K562 (cell line): ENCODE measurements around the gene GOLGA8S. TPM values are rescaled to one million over a fixed set of nuclear protein-coding genes. Genes with fewer than 3 reads are reported as not detected.
A peak's percentile ranks its signal among the peaks of the same experiment; 100 is the strongest.
"Not testable (repeated sequence)": the region's sequence is repeated elsewhere in the genome, so short reads cannot be mapped to it uniquely, and the experiment has no call there.

Experiments used
- ATAC-seq: fragments of 200-7000 bp; cut with Tn5 transposase; 3 replicates; pipeline ENCODE4 v1.9.1; 2020; ENCODE audit warnings: moderate library complexity
- BruUV-seq: library from RNA; stranded (reverse); fragments of 400-500 nt; replicated peaks from 2 replicates; lab custom pipeline; 2021; lab: Mats Ljungman, UMichigan
- CTCF ChIA-PET: fragments of 300-600 bp; formaldehyde crosslinking; extraction: SDS; loops from one replicate; lab custom pipeline; 2021; ENCODE audit warnings: low intra/inter-chr PET ratio; lab: Yijun Ruan, JAX
- POLR2A ChIA-PET: fragments of 300-600, 350-650 bp; sonication (Branson Sonifier 250); formaldehyde crosslinking; extraction: SDS; loops from one replicate; lab custom pipeline; 2021; ENCODE audit warnings: antibody characterized with exemption, inconsistent platforms; lab: Yijun Ruan, JAX
- DNase-seq, 4 experiments: peaks; one replicate each; pipeline versions ENCODE4 v3.0.0 to v3.0.0-alpha.2; 2011 to 2018; ENCODE audit warnings: low spot score in 3 of 4, mixed read lengths in 3 of 4; ENCODE audit errors: extremely low read depth in 1 of 4
- FAIRE-seq: peaks from 2 replicates; lab custom pipeline; 2011; peaks lifted over from hg19 to GRCh38; lab: Jason Lieb, UNC
- H2AFZ ChIP-seq: 2 replicates; pipeline ENCODE4 v1.6.0; 2011; ENCODE audit warnings: low read depth, low read length, control low read depth, inconsistent platforms
- H3K27ac ChIP-seq: fragments of 200-600 bp; 3 replicates; pipeline ENCODE4 v1.8.0; 2011; ENCODE audit warnings: low read depth, mild to moderate bottlenecking, control low read depth, inconsistent platforms, low read length, moderate library complexity, mixed read lengths; ENCODE audit errors: extremely low read depth
- H3K27me3 ChIP-seq, 2 experiments: fragments of 300-600 bp in 1 of 2; 2 replicates in 1 of 2; 3 replicates in 1 of 2; pipeline versions ENCODE4 v1.6.0 to v1.8.0; 2011; ENCODE audit warnings: inconsistent platforms in 2 of 2, low read length in 2 of 2, mild to moderate bottlenecking in 1 of 2, mixed read lengths in 1 of 2, moderate library complexity in 1 of 2; ENCODE audit not compliant: control insufficient read depth in 2 of 2, insufficient read depth in 2 of 2
- H3K36me3 ChIP-seq: fragments of 300-600 bp; 3 replicates; pipeline ENCODE4 v1.8.0; 2011; ENCODE audit warnings: mild to moderate bottlenecking, low read length, inconsistent platforms; ENCODE audit not compliant: control insufficient read depth, insufficient read depth
- H3K4me1 ChIP-seq, 2 experiments: fragments of 200-600 bp in 1 of 2; replicated peaks in 1 of 2; 2 replicates in 1 of 2; 3 replicates in 1 of 2; pipeline versions ENCODE4 v1.5.1 to v1.8.0; 2011; ENCODE audit warnings: inconsistent platforms in 2 of 2, low read length in 2 of 2, mild to moderate bottlenecking in 1 of 2, mixed read lengths in 1 of 2, moderate library complexity in 1 of 2; ENCODE audit not compliant: control insufficient read depth in 2 of 2, insufficient read depth in 2 of 2
- H3K4me2 ChIP-seq: 2 replicates; pipeline ENCODE4 v1.6.1; 2011; ENCODE audit warnings: low read length, control low read depth, inconsistent platforms, mixed read lengths; ENCODE audit not compliant: insufficient read depth
- H3K4me3 ChIP-seq: fragments of 200-600 bp; sonication (generic), shearing (Covaris generic); 2 replicates; pipeline ENCODE4 v1.5.1; 2016; ENCODE audit warnings: control low read depth, inconsistent platforms
- H3K79me2 ChIP-seq: fragments of 200-600 bp; 3 replicates; pipeline ENCODE4 v1.8.0; 2011; ENCODE audit warnings: low read length, inconsistent platforms; ENCODE audit not compliant: control insufficient read depth, insufficient read depth
- H3K9ac ChIP-seq, 2 experiments: 2 replicates each; pipeline versions ENCODE4 v1.6.0 to v1.6.1; 2011; ENCODE audit warnings: low read depth in 2 of 2, low read length in 2 of 2, control low read depth in 1 of 2, inconsistent platforms in 1 of 2, mild to moderate bottlenecking in 1 of 2, mixed read lengths in 1 of 2; ENCODE audit not compliant: insufficient read depth in 1 of 2
- H3K9me1 ChIP-seq: one replicate; pipeline ENCODE4 v1.6.0; 2011; ENCODE audit warnings: inconsistent platforms, mild to moderate bottlenecking, low read length, moderate library complexity; ENCODE audit not compliant: control insufficient read depth, insufficient read depth
- H3K9me3 ChIP-seq: replicated peaks from 2 replicates; pipeline ENCODE4 v1.5.1; 2011; ENCODE audit warnings: low read depth, low read length, inconsistent platforms; ENCODE audit not compliant: control insufficient read depth, insufficient read depth
- H4K20me1 ChIP-seq: replicated peaks from 2 replicates; pipeline ENCODE4 v1.6.1; 2011; ENCODE audit warnings: low read length, inconsistent platforms, mixed read lengths; ENCODE audit not compliant: control insufficient read depth, insufficient read depth
- EP300 ChIP-seq: IDR thresholded peaks from 2 replicates; pipeline ENCODE4 v1.6.1; 2012; ENCODE audit warnings: low read length, improper control_type of control experiment
- HDAC6 ChIP-seq: IDR thresholded peaks from 2 replicates; pipeline ENCODE4 v1.6.1; 2012; ENCODE audit warnings: low read depth, mild to moderate bottlenecking, control low read depth, inconsistent platforms, low read length, moderate library complexity
- MECOM ChIP-seq: fragments of 250-450 bp; sonication (Bioruptor Pico); IDR thresholded peaks from 2 replicates; pipeline ENCODE4 v1.8.0; 2022; ENCODE audit warnings: inconsistent platforms
- MEF2A ChIP-seq: IDR thresholded peaks from 2 replicates; pipeline ENCODE4 v1.6.1; 2011; ENCODE audit warnings: low read depth, mild to moderate bottlenecking, low read length, moderate library complexity; ENCODE audit not compliant: control insufficient read depth
- MTF1 ChIP-seq: fragments of 250-450 bp; sonication (Bioruptor Pico); IDR thresholded peaks from 2 replicates; pipeline ENCODE4 v1.9.0; 2021; ENCODE audit warnings: moderate library complexity, mild to moderate bottlenecking, inconsistent platforms, borderline replicate concordance
- POLR3G ChIP-seq: IDR thresholded peaks from 2 replicates; pipeline ENCODE4 v1.6.1; 2011; ENCODE audit not compliant: insufficient read length, insufficient replicate concordance; ENCODE audit errors: extremely low read depth
- RAD21 ChIP-seq, 2 experiments: fragments of 250-450 bp in 1 of 2; fragments of 450-650 bp in 1 of 2; sonication (Bioruptor Pico) in 1 of 2; formaldehyde crosslinking in 1 of 2; IDR thresholded peaks in 1 of 2; conservative IDR thresholded peaks in 1 of 2; 2 replicates each; pipeline versions ENCODE4 v1.4.0 to v1.8.0; 2020 to 2022; ENCODE audit warnings: mild to moderate bottlenecking in 2 of 2, moderate library complexity in 1 of 2
- SIN3B ChIP-seq: fragments of 450-650 bp; IDR thresholded peaks from 2 replicates; pipeline ENCODE4 v1.6.1; 2017; ENCODE audit warnings: low read depth, mild to moderate bottlenecking, moderate library complexity
- XRCC5 ChIP-seq: fragments of 200-400 bp; formaldehyde crosslinking; IDR thresholded peaks from 2 replicates; pipeline ENCODE4 v1.6.1; 2017; ENCODE audit warnings: low read depth, mild to moderate bottlenecking, low read length
- ZNF124 ChIP-seq: sonication (generic); formaldehyde crosslinking; IDR thresholded peaks from 2 replicates; pipeline ENCODE4 v1.8.1; 2022; ENCODE audit warnings: missing genetic modification reagents
- ZNF239 ChIP-seq: fragments of 250-450 bp; sonication (Bioruptor Pico); IDR thresholded peaks from 2 replicates; pipeline ENCODE4 v1.4.0; 2020; ENCODE audit warnings: mild to moderate bottlenecking
- WGBS: fragments of 100-300 bp; shearing (Covaris generic); methylation state at CpG from one replicate; pipeline ENCODE4 v1.1.6; 2016; ENCODE audit warnings: low coverage, mixed read lengths; ENCODE audit not compliant: insufficient coverage; ENCODE audit errors: missing lambda C conversion rate; 5-methylcytosine and 5-hydroxymethylcytosine counted together
- in situ Hi-C: fragments of 300-500 bp; cut with MboI; formaldehyde crosslinking; loops from 4 replicates; pipeline ENCODE4 v1.15.0; 2018; ENCODE audit warnings: inconsistent platforms, mixed read lengths
- intact Hi-C: fragments of 100-400 bp; cut with micrococcal nuclease; formaldehyde crosslinking; loops from 2 replicates; pipeline ENCODE4 v1.14.2; 2022
- polyA plus RNA-seq, 8 experiments: library from polyadenylated mRNA; depleted of rRNA in 4 of 8; stranded (reverse) in 5 of 8; unstranded in 3 of 8; fragments of >200 nt; fragmentation: Nextera tagmentation in 2 of 8; fragmentation: Illumina TruSeq in 1 of 8; extraction: Ambion mirVana in 2 of 8; extraction: Trizol in 1 of 8; gene quantifications; 2 replicates each; pipeline versions ENCODE4 v1.2.1 to v1.2.3, GENCODE V29; 2011 to 2014; ENCODE audit warnings: inconsistent platforms in 1 of 8, missing spikeins in 1 of 8
- total RNA-seq, 7 experiments: library from RNA; depleted of rRNA in 6 of 7; stranded (reverse); fragments of >200 nt in 6 of 7; fragmentation: Illumina TruSeq in 2 of 7; extraction: Trizol in 2 of 7; gene quantifications; 2 replicates each; pipeline versions ENCODE4 v1.2.1 to v1.2.3, GENCODE V29; 2011 to 2021; ENCODE audit warnings: low replicate concordance in 1 of 7
- TF ChIP-seq, protein P1 (sequence below): sonication (generic); formaldehyde crosslinking; IDR thresholded peaks from 2 replicates; pipeline ENCODE4 v1.8.0; 2023; ENCODE audit warnings: mild to moderate bottlenecking, missing genetic modification reagents

The GOLGA8S gene
- total and polyA plus RNA-seq, 9 of the 15 experiments (the other 6 are each of a cell fraction or from before 2014, with no cell fraction given), result 0.01 TPM; not detected in 7

DNA sequence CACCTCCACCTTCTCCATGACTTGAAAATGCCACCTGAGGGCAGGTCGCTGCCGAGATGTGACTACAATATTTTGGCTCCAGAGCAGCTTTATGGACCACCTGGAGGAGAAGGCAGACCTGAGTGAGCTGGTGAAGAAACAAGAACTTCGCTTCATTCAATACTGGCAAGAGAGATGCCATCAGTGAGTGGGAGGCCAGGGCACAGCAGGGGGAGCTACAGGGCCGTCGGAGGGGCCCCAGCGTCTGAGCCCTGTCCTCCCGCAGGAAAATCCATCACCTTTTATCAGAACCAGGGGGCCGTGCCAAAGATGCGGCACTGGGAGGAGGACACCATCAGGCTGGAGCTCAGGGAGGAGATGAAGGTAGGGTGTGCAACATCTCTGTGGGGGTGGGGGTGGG, 9.7 kb downstream of the GOLGA8S start:
- H3K36me3 ChIP-seq, H3K27ac ChIP-seq, ATAC-seq, intact Hi-C loops, H4K20me1 ChIP-seq, H3K79me2 ChIP-seq, DNase-seq, in situ Hi-C loops, H3K9me1 ChIP-seq, FAIRE-seq, BruUV-seq, H3K4me3 ChIP-seq, CTCF ChIA-PET, H3K27me3 ChIP-seq, H3K4me1 ChIP-seq, H3K9me3 ChIP-seq, H2AFZ ChIP-seq, POLR2A ChIA-PET, H3K4me2 ChIP-seq, H3K9ac ChIP-seq: not testable (repeated sequence)
- peak in 1 of 2 experiments; percentile 55; a peak in 3 of 4 replicates for TF ChIP-seq RAD21 (CRISPR knock-in tag; conservative IDR thresholded peaks at IDR 0.05 in 1 of 2, IDR thresholded peaks at IDR 0.05 in 1 of 2)
- 5% methylated on average over 4 of the region's 9 CpGs for WGBS

DNA sequence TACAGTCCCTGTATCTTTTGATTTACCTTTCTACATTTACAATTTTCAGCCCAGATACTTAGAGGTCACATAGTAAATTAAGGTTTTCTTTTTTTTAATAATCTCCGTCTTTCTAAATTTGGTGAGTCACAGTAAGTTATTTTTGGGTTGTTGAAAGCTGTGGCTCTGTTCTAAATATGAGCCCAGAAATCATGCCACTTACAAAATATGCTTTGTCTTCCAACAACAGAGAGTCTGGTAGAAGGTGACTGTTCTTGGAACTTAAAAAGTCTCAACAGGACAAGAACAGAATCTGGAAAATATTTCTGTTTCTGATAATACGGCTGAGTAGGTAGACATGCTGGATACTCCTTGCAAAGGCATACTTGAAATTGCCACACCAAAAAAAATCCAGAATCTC, 16.0 kb downstream of the GOLGA8S start:
- Histone ChIP-seq H3K4me3 (no peak overlapping the region), H3K9me1 (no peaks in the 10 kb centered on the region), H3K79me2 (no peaks in the 10 kb centered on the region), H3K27me3 (no peaks in the 10 kb centered on the region; a peak in 1 of 5 replicates), H3K4me1 (peaks cover 0 to 9% of the 10 kb centered on the region in 2 experiments; a peak in 1 of 5 replicates), H2AFZ (no peak overlapping the region), H3K36me3 (no peaks in the 10 kb centered on the region), H3K9me3 (no peaks in the 10 kb centered on the region), H3K27ac (no peak overlapping the region), H3K9ac (no peak overlapping the region), H3K4me2 (no peak overlapping the region), H4K20me1 (no peaks in the 10 kb centered on the region)
- in situ Hi-C loops (no loop called here), intact Hi-C loops (no loop called here)
- FAIRE-seq (no peak), ATAC-seq (no peak), DNase-seq (no peak)
- POLR2A ChIA-PET, result interaction anchor here (0.5 kb wide), 1 partner anchor 478 kb away, joined by 3 read pairs; no protein-coding TSS in a partner anchor
- BruUV-seq, result no TSS peak
- CTCF ChIA-PET, result no interaction called here
- WGBS, result 45% methylated on average over 2 of the region's 2 CpGs
- no peak for TF ChIP-seq EP300
- no peak for TF ChIP-seq HDAC6
- TF ChIP-seq, protein P1, sequence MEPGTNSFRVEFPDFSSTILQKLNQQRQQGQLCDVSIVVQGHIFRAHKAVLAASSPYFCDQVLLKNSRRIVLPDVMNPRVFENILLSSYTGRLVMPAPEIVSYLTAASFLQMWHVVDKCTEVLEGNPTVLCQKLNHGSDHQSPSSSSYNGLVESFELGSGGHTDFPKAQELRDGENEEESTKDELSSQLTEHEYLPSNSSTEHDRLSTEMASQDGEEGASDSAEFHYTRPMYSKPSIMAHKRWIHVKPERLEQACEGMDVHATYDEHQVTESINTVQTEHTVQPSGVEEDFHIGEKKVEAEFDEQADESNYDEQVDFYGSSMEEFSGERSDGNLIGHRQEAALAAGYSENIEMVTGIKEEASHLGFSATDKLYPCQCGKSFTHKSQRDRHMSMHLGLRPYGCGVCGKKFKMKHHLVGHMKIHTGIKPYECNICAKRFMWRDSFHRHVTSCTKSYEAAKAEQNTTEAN (CRISPR knock-in tag), result no peak
- TF ChIP-seq SIN3B, result no peak
- no peak for TF ChIP-seq ZNF124 (CRISPR knock-in tag)
- no peak for TF ChIP-seq ZNF239 (CRISPR knock-in tag)
- TF ChIP-seq POLR3G, result no peak
- TF ChIP-seq XRCC5, result no peak
- TF ChIP-seq MEF2A, result no peak
- TF ChIP-seq MTF1, result no peak
- no peak for TF ChIP-seq MECOM (CRISPR knock-in tag)
